GF-D8 (cell line): ENCODE measurements around the gene ATXN2.
A peak's percentile ranks its signal among the peaks of the same experiment; 100 is the strongest.
"Not testable (repeated sequence)": the region's sequence is repeated elsewhere in the genome, so short reads cannot be mapped to it uniquely, and the experiment has no call there.

Source experiments
- DNase-seq: peaks from one replicate; lab custom pipeline; 2025; lab: John Stamatoyannopoulos, UW

ATXN2 gene

DNA sequence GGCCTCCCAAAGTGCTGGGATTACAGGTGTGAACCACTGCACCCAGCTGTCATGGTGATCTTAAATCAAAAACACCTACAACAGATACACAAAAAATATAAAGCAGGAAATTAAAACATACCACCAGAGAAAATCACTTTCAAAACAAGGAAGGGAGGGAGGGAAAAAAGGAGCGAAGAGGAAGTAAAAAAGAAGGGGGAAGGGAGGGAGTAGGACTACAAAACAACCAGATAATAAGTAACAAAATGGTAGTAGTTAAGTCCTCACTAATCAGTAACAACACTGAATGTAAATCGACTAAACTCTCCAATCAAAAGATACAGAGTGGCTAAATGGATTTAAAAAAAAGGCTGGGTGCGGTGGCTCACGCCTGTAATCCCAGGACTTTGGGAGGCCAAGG lies 104.4 kb downstream of the ATXN2 start:
- DNase-seq: no peak

DNA sequence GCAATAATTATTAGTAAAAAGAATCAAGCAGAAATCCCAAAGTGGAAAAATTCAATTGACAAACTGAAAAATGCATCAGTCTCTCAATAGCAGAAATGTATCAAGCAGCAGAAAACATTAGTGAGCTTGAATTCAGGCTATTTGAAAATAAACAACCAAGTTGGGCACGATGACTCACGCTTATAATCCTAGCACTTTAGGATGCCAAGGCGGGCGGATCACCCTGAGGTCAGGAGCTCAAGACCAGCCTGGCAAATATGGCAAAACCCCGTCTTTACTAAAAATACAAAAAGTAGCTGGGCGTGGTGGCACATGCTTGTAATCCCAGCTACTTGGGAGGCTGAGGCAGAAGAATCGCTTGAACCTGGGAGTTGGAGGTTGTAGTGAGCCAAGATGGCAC lies 106.1 kb downstream of the ATXN2 start:
- not testable (repeated sequence) for DNase-seq

DNA sequence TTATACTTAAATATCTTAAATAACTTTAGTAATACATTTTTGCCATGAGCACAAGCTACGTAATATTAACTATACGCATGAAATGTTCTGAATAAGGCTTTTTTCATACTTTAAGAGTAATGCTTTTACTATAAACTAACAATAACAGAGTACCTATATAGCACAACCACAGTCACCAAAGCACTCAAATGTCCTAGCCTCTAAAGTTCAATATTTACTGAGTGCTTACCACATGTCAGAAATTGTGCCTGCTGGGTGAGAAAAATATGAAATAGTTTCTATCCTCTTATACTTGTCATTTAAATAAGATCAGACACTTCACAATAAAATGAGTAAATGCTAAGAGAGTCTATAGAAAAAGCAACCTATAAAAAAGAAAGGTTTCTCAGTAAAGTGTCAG lies 110.3 kb downstream of the ATXN2 start:
- DNase-seq: no peak

DNA sequence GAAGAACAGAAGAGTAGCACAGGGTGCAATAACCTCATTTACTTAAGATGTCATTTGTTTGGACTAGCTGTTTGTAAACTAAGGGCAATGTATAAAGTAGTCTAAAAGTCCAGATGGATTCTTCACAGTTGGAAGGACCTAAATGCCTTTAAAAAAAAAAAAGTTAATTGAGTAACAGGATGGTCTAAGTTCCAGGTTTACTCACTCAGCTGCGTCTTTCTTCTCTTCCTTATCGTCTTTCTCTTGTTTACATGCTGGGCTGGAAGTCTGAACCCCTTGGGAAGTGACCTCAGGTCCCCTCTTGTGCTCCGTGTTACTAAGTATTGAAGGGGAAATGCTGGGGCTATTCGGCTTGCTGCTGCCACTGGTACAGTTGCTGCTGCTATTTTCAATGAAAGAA lies 110.8 kb downstream of the ATXN2 start:
- DNase-seq: no peak

DNA sequence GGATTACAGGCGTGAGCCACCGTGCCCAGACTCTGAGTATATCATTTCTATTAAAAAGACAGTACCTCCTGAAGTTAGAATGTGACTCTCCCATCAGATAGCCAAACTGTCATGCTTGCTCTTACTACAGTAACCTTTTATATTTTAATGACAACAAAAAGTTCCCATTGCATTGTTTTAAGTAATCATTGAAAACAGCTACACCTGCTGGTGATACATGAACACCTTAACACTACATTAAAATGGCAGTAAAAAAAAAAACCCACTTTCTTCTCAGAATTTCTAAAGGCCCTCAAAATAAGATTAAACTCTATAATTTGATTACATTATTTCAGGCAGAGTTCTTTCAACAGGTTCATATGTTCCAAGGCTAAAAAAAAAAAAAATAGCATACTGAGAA lies 116.7 kb downstream of the ATXN2 start:
- no peak for DNase-seq

DNA sequence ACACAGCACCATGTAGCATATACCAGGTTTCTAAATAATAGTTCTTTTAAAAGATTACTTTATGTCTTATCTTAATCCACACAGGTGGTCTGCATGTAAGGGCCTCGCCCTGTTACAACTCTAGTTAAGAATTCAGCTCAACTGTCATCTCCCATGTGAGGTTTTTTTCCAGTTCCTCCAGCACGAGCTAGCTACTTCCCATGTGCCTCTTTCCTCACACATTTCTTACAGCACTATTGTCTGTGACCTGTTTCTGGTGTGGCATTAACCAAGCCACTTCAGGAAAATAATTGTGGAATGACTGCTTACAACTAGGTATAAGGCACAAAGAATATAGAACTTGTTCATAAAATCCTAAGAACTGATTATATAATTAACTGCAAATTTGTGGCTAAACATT lies 127.9 kb downstream of the ATXN2 start:
- peak; percentile 28 for DNase-seq

DNA sequence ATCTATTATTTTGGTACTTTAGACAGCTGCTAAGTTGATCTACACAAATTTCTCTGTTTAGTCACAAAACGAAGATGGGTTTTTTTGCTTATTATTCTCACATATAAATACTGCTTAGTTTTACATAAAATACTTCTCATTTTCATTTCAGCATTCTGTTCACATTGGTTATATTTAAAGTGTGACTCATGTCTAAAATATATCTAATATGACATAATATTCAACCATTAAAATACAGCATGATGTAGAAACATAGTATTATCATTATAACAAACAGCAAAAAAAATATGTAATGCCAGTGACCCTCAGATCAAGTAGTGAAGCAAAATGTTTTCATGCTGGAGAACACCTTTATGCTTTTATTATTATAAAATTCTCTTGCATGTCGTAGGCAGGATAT lies 129.7 kb downstream of the ATXN2 start:
- no peak for DNase-seq

DNA sequence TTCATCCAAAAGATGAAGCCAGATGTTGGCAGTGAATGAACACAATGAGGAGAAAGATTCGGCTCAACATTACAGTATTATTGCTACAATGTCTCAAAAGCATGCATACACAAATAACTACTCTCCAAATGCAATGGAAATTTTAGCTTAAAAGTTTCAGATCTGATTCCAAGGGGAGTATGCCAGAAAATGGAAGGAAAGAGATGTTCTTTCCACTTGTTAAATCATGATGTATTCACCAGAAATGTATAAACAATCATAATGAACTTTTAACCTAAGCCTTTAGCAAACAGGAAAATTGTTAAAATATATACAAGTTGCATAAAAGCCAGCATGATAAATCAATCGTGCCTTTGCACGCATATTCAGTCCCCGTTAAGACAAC lies 131.3 kb downstream of the ATXN2 start:
- no peak for DNase-seq

DNA sequence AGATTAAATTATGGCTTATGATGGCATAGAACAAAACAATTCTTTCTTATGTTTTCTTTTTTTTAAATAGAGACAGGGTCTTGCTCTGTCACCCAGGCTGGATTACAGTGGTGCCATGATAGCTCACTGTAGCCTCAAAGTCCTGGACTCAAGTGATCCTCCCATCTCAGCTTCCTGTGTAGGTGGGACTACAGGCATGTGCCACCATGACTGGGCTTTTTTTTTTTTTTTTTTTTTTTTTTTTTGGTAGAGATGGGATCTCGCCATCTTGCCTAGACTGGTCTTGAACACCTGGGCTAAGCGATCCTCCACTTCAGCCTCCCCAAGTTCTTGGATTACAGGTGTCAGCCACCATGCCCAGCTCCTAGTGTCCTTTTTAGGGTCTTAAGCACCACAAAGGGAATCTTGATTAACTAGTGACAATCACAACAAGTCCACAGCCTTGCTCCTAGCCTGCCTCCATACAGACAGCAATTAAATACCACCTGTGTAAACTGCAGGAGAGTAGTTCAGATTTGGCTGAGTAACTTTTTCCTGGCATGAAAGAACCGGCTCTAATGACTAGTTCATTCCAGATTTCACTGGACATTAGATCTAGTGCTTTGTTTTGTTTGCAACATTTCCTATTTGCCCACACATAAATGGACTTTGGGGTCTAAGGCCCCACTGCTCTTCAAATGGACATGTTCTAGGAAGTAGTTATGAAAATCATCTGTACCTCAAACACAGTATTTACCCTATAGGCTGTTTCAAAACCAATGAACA lies 131.8 kb downstream of the ATXN2 start:
- DNase-seq: no peak

DNA sequence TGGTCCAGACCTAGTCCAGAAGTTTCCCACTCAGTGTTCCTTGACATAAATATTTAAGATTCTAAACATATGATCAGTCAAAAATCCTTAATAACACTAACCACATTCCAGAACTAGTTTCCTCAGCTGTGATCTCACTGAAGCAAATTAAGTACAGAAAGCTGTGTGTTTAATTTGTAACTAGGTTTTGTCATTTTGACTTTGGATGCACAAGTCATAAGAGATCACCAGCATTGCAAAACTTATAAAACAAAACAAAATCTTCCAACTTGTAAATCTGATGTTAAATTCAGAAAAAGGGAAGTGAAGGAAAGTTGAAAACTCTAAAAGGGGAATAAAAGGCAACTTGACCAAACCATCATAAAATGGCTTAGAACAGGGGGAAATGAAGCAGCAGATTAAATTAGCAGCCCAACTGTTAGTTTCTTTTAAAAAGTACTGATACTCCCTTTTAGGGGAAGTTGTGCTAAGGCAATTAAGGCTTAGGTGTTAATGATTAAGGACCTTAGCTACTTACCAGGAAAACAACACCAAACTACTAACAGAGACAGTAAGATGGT lies 136.8 kb downstream of the ATXN2 start:
- DNase-seq: no peak

DNA sequence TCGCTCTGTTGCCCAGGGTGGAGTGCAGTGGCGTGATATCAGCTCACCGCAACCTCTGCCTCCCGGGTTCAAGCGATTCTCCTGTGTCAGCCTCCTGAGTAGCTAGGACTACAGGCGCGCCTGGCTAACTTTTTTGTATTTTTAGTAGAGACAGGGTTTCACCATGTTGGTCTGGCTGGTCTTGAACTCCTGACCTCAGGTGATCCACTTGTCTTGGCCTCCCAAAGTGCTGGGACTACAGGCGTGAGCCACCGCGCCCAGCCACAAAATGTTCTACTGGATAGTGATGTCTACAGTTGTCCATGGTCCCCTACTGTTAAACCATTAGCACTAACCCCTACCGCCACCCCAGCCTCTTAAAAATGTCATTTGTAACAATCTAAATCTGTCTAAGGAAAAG lies 139.0 kb downstream of the ATXN2 start:
- DNase-seq: not testable (repeated sequence)

DNA sequence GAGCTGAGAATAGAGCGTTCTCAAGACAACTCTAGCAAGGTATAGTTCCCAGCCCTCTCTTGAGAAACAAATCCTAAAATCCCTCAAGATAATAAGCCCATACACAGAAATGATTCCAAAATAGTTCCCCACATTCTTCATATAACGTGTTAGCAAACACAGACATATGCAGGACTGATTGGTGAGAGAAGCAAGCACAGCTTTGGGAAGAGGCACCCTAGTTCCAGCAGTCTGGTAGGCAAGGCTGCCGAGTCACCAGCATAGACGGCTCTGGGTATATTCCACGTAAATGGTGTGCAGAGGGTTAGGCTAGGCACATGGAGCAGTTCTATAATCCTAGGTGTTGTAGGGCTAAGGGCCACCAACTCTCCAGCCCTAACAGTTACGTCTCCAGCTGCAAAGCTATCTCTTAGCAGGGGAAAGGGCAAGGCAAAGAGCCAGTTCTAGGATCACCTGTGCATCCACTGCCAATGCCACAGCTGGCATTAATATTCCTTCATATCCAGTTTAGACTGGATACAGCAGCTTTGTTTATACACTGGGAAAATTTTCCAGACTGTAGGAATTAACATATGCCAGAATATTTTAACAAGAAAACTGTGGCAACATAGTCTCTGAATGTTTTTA lies 140.5 kb downstream of the ATXN2 start:
- DNase-seq: no peak

DNA sequence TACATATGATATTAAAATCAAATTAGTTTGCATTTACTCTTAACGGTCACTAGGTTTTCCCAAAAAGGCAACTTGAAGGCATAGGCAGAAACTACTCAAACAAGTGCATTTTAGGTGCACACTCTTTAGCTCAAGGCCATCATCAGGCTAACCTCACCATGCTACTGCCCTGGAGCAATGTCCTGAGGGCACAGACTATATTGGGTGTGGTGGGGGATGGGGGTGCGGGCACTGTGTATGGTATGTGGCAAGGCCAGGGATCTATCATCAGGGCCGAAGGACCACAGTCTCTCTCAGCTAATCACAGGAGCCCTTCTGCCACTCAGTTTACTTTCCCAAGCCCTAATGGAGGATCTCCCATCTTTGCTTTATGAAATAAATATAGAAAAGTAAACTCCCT lies 141.5 kb downstream of the ATXN2 start:
- no peak for DNase-seq

DNA sequence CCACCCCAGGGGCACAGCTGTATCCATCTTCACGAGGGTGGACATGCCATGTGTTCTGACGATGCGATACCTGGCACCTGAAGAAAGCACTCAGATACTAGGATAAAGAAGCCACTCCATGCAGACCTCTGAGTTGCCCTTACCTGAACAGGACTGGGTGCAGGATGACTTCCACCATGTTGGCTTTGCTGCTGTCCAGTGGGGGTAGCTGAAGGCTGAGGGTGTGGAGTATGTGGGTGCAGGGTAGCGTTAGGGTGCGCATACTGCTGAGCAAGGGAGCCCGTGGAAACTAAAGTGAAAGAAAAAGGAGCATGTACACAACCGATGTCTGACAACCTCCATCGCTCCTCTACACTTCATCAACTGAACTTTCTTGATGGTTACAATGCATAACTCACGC lies 142.0 kb downstream of the ATXN2 start:
- no peak for DNase-seq

DNA sequence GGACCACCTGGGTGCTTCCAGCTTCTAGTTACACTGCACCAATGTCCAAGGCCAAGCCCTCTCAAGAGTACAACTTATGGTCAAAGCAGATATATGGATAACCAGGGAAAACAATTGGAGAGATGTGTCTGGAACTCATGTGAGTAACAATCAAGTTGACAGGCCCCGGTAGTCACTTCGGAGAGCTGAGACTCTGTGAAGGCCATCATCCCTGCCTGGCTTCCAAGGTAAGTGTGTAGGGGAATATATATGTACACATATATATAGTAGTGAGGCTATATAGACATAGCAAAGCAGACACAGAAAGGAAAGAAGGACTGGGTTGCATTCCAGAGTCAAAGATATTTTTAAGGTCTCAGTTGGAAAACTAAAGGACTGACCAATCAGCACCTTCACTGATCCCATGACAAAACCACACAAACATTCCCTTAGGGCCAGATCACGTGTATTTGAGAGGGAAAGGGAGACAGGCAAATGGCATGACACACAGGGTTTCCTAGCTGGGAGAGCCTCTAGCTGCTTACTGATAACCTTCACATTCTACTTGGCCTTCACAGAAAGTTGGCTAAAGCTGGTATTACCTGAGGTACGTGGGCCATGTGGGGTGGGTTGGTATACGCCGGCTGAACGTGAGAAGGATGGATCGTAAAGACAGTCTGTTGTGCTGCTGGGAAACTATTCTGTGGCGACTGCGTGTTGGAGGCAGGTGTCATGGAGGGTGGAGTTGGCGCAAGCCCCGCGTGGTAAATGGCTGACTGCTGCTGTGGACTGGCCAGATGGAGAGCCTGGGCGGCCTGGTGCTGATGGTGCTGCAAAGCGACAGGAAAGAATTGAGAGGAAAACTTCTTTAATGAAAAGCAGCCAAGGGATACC lies 143.4 kb downstream of the ATXN2 start:
- DNase-seq: no peak

DNA sequence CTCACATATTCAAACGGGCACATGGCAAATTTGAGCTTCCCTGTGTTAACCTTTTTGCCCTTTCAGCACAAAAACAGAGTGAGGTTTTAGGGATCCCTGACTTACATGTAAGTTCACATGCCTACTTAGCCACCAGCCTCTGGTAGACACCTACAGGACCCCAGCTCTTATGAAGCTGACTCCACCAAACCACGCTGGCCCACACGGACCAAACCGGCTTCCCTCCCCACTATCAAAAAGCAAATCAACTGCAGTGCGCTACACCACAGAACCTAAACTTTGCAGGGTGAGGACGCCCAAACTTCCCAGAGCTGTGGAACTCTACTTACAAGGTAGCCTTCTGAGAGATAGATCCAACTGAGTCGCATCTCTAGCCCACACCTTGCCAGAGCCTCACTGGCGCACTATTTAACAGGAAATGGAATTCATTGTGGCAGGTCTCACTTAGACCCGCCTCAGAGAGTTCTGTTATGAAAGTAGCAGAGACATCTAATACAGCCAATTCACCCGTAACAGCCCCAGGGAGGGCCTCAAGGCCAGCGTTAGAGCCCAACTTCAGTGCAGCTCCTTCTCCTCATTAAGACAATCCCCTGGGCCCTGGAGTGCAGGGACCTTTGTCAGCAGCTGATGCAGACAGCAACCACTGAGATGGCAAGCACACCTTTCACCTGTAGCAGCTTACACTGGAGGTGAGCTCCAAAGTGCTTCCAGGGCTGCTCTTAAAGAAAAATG lies 144.2 kb downstream of the ATXN2 start:
- no peak for DNase-seq

DNA sequence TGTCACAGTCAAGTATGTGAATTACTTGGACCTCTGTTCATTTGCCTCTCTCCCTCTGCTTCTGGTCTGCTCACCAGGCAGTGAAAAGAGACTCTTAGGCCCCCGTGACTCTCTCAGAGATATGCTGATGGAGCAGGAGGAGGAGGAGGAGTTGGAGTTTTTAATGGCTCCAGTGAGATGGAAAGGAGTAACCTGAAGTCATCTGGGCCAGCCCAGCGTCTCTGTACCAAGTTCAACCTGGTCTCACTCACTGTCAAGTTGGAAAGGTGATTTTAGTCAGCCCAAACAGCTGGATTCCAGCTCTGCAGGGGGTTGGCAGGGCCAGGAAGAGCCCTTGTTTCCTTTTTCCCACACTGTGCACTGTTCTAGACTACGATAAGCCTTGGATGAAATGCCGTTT lies 144.8 kb downstream of the ATXN2 start:
- DNase-seq: no peak

DNA sequence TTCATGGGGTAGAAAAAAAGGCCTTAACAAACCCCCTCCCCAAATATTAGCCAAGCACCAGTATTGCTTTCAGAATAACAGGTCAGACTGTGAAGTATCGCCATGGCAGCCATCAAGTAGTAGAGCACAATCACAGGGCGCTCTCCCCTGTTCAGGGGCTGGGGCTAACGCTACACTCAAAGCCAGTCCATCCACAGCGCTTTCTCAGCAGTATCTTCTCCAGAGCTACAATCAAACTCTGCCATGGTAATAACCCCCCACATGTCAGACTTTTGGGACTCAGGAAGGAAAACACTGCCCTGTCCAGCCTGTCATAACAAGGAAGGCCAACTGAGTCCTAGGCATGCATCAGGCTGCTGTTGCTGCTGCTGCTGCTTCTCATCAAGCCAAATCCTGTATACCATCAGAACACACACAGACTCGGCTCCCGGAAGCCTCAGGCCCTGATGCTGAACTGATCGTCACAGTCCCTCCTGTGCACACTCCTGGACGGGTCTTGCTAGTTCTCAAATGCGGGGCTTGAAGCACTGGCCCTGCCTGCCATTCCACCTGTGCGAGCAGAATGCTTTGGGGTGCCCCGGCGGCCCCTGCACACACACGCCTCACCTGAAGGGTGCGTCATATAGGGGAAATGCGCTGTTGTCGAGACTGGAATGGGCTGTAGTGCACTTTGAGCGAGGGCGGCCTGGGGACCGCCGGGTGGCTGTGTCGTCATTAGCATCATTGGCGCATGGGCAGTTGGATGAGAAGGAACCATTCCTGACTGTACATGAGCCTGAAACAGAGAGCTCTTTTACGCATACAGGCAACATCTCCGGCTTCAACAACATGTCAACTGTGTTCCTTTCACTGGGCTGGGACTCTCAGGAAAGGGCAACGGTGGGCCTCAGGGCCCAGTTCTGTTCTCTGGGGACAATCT lies 145.8 kb downstream of the ATXN2 start:
- no peak for DNase-seq

DNA sequence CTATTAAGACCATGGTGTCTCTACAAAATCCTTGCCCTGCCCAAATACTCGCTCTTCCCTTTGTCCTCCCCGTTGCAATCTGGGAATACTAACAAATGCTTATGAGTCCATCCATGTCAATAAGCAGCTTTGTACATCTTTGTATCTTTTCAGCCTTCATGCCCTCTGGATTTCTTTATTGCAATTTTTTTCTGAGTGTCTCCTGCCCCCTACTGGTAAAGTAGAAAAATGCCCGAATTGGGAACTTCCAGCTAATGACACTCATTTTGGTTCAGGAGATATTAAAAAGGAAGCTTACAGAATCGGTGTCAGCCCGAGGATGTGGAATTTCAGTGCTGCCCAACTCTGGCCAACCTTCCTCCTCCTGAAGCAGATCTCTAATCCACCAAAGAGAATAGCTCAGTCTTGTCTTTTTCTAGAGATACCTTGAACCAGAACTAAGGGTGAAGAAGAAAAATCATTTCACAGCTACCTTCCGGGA lies 147.4 kb downstream of the ATXN2 start:
- DNase-seq: peak; percentile 9

DNA sequence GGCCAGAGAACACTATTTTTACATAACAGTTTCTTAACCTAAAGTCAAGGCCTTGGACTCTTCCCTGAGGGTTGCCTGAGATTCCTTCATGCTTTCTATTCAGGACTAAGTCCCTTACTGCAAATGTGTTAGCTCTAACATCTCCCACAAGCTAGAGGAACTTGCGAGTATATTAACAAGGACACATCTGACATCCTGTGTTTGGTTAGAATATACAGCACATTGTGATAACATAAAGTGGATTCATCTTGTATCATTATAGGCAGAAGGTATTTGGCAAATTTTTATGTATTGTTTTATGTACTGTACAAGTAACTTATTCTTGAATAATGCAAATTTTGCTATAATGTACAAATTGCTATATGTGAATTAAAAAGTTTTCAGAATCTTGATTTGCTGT lies 147.9 kb downstream of the ATXN2 start:
- DNase-seq: no peak

DNA sequence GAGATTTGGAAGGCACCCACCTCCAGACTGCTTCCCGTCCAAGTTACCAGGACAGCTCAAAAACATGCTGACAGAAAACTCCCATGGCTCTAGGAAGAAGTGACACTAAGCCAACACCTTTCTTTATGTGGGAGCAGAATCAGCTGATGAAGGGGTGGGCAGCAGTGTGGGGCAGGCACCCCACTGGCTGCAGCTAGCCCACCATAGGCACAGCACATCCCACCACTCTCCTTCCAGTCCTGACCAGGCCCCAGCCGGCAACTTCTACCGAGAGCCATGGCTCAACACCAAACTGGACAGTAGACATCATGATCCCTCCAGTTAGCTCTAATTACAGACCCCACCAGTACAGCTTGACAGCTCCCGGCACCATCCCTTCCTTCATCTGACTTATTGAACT lies 148.4 kb downstream of the ATXN2 start:
- no peak for DNase-seq
